H9 (cell line): ENCODE results near the gene S100P. TPM values are rescaled to one million over a fixed set of nuclear protein-coding genes. Genes with fewer than 3 reads are reported as not detected.
"Not testable (repeated sequence)": the region's sequence is repeated elsewhere in the genome, so short reads cannot be mapped to it uniquely, and the experiment has no call there.

Source experiments
- DNase-seq: peaks from one replicate; pipeline ENCODE4 v3.0.0-alpha.2; 2017
- H2AFZ ChIP-seq: one replicate; pipeline ENCODE4 v1.6.1; 2013; ENCODE audit warnings: mild to moderate bottlenecking, low read length, control low read depth, moderate library complexity
- H2AK5ac ChIP-seq: 2 replicates; pipeline ENCODE4 v1.6.1; 2013; ENCODE audit warnings: low read length, control low read depth, mixed read lengths; ENCODE audit not compliant: insufficient read length
- H2BK120ac ChIP-seq: one replicate; pipeline ENCODE4 v1.6.1; 2013; ENCODE audit warnings: low read depth, mild to moderate bottlenecking, low read length, control low read depth, inconsistent platforms; ENCODE audit not compliant: poor library complexity, severe bottlenecking
- H2BK12ac ChIP-seq: 2 replicates; pipeline ENCODE4 v1.6.1; 2013; ENCODE audit warnings: low read length, control low read depth, mixed read lengths, low read depth; ENCODE audit not compliant: insufficient read length
- H2BK15ac ChIP-seq: 2 replicates; pipeline ENCODE4 v1.6.1; 2013; ENCODE audit warnings: low read depth, low read length, control low read depth
- H2BK20ac ChIP-seq: one replicate; pipeline ENCODE4 v1.6.1; 2013; ENCODE audit warnings: low read depth, mild to moderate bottlenecking, low read length, control low read depth, inconsistent platforms; ENCODE audit not compliant: poor library complexity, severe bottlenecking
- H2BK5ac ChIP-seq: 2 replicates; pipeline ENCODE4 v1.6.1; 2013; ENCODE audit warnings: low read length, control low read depth, mixed read lengths; ENCODE audit not compliant: insufficient read length
- H3K14ac ChIP-seq: 2 replicates; pipeline ENCODE4 v1.6.1; 2013; ENCODE audit warnings: low read length, control low read depth; ENCODE audit not compliant: insufficient read depth
- H3K18ac ChIP-seq: 2 replicates; pipeline ENCODE4 v1.6.1; 2013; ENCODE audit warnings: low read depth, mild to moderate bottlenecking, mixed read lengths, low read length, control low read depth; ENCODE audit not compliant: insufficient read length
- H3K23ac ChIP-seq: 2 replicates; pipeline ENCODE4 v1.6.1; 2013; ENCODE audit warnings: low read length, control low read depth, mixed read lengths, low read depth; ENCODE audit not compliant: insufficient read length
- H3K23me2 ChIP-seq: 2 replicates; pipeline ENCODE4 v1.6.1; 2013; ENCODE audit warnings: low read depth, mild to moderate bottlenecking, mixed read lengths, low read length, control low read depth; ENCODE audit not compliant: insufficient read length, poor library complexity, severe bottlenecking
- H3K27ac ChIP-seq: 2 replicates; pipeline ENCODE4 v1.5.1; 2013; ENCODE audit warnings: low read length, control low read depth, mixed read lengths, low read depth; ENCODE audit not compliant: insufficient read length
- H3K27me3 ChIP-seq: 2 replicates; pipeline ENCODE4 v1.6.1; 2013; ENCODE audit warnings: low read length, control low read depth, inconsistent platforms; ENCODE audit not compliant: insufficient read depth
- H3K4ac ChIP-seq: 2 replicates; pipeline ENCODE4 v1.6.1; 2013; ENCODE audit warnings: low read depth, mild to moderate bottlenecking, control low read depth, inconsistent platforms, low read length, moderate library complexity
- H3K4me1 ChIP-seq: 2 replicates; pipeline ENCODE4 v1.6.1; 2013; ENCODE audit warnings: low read length, control low read depth, inconsistent platforms; ENCODE audit not compliant: insufficient read depth
- H3K4me2 ChIP-seq: 2 replicates; pipeline ENCODE4 v1.6.1; 2013; ENCODE audit warnings: low read length, control low read depth, mixed read lengths; ENCODE audit not compliant: insufficient read length, insufficient read depth
- H3K56ac ChIP-seq: 2 replicates; pipeline ENCODE4 v1.6.1; 2013; ENCODE audit warnings: low read depth, mild to moderate bottlenecking, mixed read lengths, low read length, control low read depth; ENCODE audit not compliant: insufficient read length
- H3K79me1 ChIP-seq: 2 replicates; pipeline ENCODE4 v1.6.1; 2013; ENCODE audit warnings: low read depth, mild to moderate bottlenecking, moderate library complexity, low read length, control low read depth, inconsistent platforms; ENCODE audit not compliant: insufficient read depth, poor library complexity, severe bottlenecking
- H3K79me2 ChIP-seq: 2 replicates; pipeline ENCODE4 v1.6.1; 2013; ENCODE audit warnings: low read length, control low read depth, inconsistent platforms; ENCODE audit not compliant: insufficient read depth
- H3K9ac ChIP-seq: 2 replicates; pipeline ENCODE4 v1.6.1; 2013; ENCODE audit warnings: low read length, control low read depth, mixed read lengths; ENCODE audit not compliant: insufficient read length; ENCODE audit errors: extremely low read depth
- H3K9me3 ChIP-seq: one replicate; pipeline ENCODE4 v1.6.1; 2013; ENCODE audit warnings: low read depth, low read length, inconsistent platforms; ENCODE audit not compliant: control insufficient read depth
- H3T11ph ChIP-seq: one replicate; pipeline ENCODE4 v1.6.1; 2013; ENCODE audit warnings: mild to moderate bottlenecking, low read length, control low read depth, inconsistent platforms
- H4K20me1 ChIP-seq: one replicate; pipeline ENCODE4 v1.6.1; 2013; ENCODE audit not compliant: control insufficient read depth, insufficient read length, insufficient read depth
- H4K5ac ChIP-seq: 2 replicates; pipeline ENCODE4 v1.6.1; 2013; ENCODE audit warnings: low read depth, mild to moderate bottlenecking, mixed read lengths, low read length, control low read depth; ENCODE audit not compliant: insufficient read length
- H4K8ac ChIP-seq: replicated peaks from 2 replicates; pipeline ENCODE4 v1.6.1; 2013; ENCODE audit warnings: low read length, control low read depth, mixed read lengths, low read depth; ENCODE audit not compliant: insufficient read length
- H4K91ac ChIP-seq: 2 replicates; pipeline ENCODE4 v1.6.1; 2013; ENCODE audit warnings: low read depth, mild to moderate bottlenecking, moderate library complexity, mixed read lengths, low read length, control low read depth; ENCODE audit not compliant: insufficient read length
- H3K27ac Mint-ChIP-seq, 3 experiments: 2 replicates in 2 of 3; 3 replicates in 1 of 3; pipeline ENCODE4 v1.8.0; 2020 to 2021; ENCODE audit warnings: mixed read lengths in 3 of 3, mild to moderate bottlenecking in 1 of 3, moderate library complexity in 1 of 3
- H3K27me3 Mint-ChIP-seq: 2 replicates; pipeline ENCODE4 v1.8.0; 2021; ENCODE audit warnings: low read depth, mild to moderate bottlenecking, moderate library complexity, mixed read lengths
- H3K36me3 Mint-ChIP-seq, 3 experiments: 2 replicates in 2 of 3; 3 replicates in 1 of 3; pipeline ENCODE4 v1.8.0; 2020 to 2021; ENCODE audit warnings: low read depth in 3 of 3, mixed read lengths in 3 of 3; ENCODE audit not compliant: insufficient read depth in 1 of 3
- H3K4me1 Mint-ChIP-seq, 2 experiments: 2 replicates each; pipeline ENCODE4 v1.8.0; 2020; ENCODE audit warnings: mixed read lengths in 2 of 2
- H3K4me3 Mint-ChIP-seq, 2 experiments: 2 replicates in 1 of 2; 3 replicates in 1 of 2; pipeline ENCODE4 v1.8.0; 2020 to 2021; ENCODE audit warnings: mild to moderate bottlenecking in 2 of 2, mixed read lengths in 2 of 2, moderate library complexity in 1 of 2
- H3K9me3 Mint-ChIP-seq, 2 experiments: 2 replicates in 1 of 2; 3 replicates in 1 of 2; pipeline ENCODE4 v1.8.0; 2020; ENCODE audit warnings: mild to moderate bottlenecking in 2 of 2, mixed read lengths in 2 of 2, moderate library complexity in 1 of 2
- WGBS: extraction: QIAGEN DNeasy Blood & Tissue Kit; methylation state at CpG from one replicate; pipeline ENCODE4 v1.1.7; 2013; ENCODE audit warnings: missing lambda C conversion rate, low lambda C conversion rate, mixed read lengths; ENCODE audit not compliant: insufficient read length; ENCODE audit errors: extremely low coverage; 5-methylcytosine and 5-hydroxymethylcytosine counted together
- total RNA-seq: library from RNA; stranded (reverse); gene quantifications from 2 replicates; pipeline ENCODE4 v1.2.1, GENCODE V29; 2021
- TF ChIP-seq, protein P1 (sequence below): fragments of 200-600 bp; sonication (generic); conservative IDR thresholded peaks from 3 replicates; pipeline ENCODE4 v1.8.0; 2021; ENCODE audit warnings: antibody characterized with exemption, mild to moderate bottlenecking

Gene S100P
- total RNA-seq, 1 experiment from 2014 or later, result not detected

DNA sequence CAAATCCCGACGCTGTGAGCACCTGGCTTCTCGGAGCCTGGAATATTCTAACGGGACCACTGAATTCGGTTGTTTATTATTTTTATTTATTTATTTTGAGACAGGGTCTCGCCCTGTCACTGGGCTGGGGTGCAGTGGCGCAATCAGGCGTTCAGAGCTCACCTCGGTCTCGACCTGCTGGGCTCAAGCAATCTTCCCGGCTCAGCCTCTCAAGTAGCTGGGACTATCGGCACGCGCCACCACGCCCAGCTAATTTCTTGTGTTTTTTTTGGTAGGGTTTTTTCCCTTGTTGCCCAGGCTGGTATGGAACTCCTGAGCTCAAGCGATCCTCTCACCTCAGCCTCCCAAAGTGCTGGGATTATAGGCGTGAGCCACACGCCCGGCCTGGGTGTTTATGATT lies 21.5 kb upstream of the S100P start:
- Histone ChIP-seq H3K27ac (no peak overlapping the region), H3K56ac (no peak overlapping the region), H3K9ac (no peak overlapping the region), H3K9me3 (no peaks in the 10 kb centered on the region), H4K20me1 (no peaks in the 10 kb centered on the region), H3K14ac (no peak overlapping the region), H3K27me3 (no peaks in the 10 kb centered on the region; the same call in 1 of the 2 replicates), H3K79me2 (peaks cover 12% of the 10 kb centered on the region; the same call in 1 of the 2 replicates), H4K8ac (no peak overlapping the region), H4K91ac (no peak overlapping the region), H3K4me1 (peaks cover 5% of the 10 kb centered on the region), H2AK5ac (no peak overlapping the region), H2BK15ac (no peak overlapping the region), H2BK120ac (no peak overlapping the region), H2AFZ (no peak overlapping the region), H3K18ac (no peak overlapping the region), H2BK12ac (no peak overlapping the region), H3T11ph (no peak overlapping the region), H3K4ac (no peak overlapping the region), H2BK20ac (no peak overlapping the region), H3K79me1 (peaks cover 6% of the 10 kb centered on the region), H4K5ac (no peak overlapping the region), H3K23me2 (peaks cover 5% of the 10 kb centered on the region), H3K23ac (no peak overlapping the region), H3K4me2 (no peak overlapping the region), H2BK5ac (no peak overlapping the region)
- TF ChIP-seq, protein P1, sequence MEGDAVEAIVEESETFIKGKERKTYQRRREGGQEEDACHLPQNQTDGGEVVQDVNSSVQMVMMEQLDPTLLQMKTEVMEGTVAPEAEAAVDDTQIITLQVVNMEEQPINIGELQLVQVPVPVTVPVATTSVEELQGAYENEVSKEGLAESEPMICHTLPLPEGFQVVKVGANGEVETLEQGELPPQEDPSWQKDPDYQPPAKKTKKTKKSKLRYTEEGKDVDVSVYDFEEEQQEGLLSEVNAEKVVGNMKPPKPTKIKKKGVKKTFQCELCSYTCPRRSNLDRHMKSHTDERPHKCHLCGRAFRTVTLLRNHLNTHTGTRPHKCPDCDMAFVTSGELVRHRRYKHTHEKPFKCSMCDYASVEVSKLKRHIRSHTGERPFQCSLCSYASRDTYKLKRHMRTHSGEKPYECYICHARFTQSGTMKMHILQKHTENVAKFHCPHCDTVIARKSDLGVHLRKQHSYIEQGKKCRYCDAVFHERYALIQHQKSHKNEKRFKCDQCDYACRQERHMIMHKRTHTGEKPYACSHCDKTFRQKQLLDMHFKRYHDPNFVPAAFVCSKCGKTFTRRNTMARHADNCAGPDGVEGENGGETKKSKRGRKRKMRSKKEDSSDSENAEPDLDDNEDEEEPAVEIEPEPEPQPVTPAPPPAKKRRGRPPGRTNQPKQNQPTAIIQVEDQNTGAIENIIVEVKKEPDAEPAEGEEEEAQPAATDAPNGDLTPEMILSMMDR, result no peak
- Mint-ChIP-seq H3K27me3 (peaks cover 26% of the 10 kb centered on the region), H3K27ac (no peak overlapping the region), H3K36me3 (peaks cover 23 to 27% (median 25%) of the 10 kb centered on the region in 3 experiments), H3K4me3 (no peak overlapping the region), H3K9me3 (peaks cover 6% of the 10 kb centered on the region in 2 experiments; a peak in 2 of 5 replicates), H3K4me1 (peaks cover 29 to 33% of the 10 kb centered on the region in 2 experiments)
- WGBS, result no CpG with 5 or more reads among the region's 19 CpGs
- DNase-seq, result no peak

DNA sequence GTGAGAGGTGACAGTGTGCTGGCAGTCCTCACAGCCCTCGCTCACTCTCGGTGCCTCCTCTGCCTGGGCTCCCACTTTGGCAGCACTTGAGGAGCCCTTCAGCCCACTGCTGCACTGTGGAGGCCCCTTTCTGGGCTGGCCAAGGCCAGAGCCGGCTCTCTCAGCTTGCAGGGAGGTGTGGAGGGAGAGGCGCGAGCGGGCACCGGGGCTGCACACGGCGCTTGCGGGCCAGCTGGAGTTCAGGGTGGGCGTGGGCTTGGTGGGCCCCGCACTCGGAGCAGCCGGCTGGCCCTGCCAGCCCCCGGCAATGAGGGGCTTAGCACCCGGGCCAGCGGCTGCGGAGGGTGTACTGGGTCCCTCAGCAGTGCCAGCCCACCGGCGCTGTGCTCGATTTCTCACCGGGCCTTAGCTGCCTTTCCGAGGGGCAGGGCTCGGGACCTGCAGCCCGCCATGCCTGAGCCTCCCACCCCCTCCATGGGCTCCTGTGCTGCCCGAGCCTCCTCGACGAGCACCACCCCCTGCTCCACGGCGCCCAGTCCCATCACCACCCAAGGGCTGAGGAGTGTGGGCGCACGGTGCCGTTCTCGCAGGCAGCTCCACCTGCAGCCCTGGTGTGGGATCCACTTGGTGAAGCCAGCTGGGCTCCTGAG lies 21.0 kb upstream of the S100P start:
- not testable (repeated sequence) for H3K27ac ChIP-seq, H3K27ac Mint-ChIP-seq, H3K9me3 Mint-ChIP-seq, H3K23me2 ChIP-seq, H4K91ac ChIP-seq, H3K4ac ChIP-seq, H2AK5ac ChIP-seq, H3T11ph ChIP-seq, H3K23ac ChIP-seq, H2BK120ac ChIP-seq, H2BK5ac ChIP-seq, H4K20me1 ChIP-seq, H2AFZ ChIP-seq, H3K9ac ChIP-seq, H2BK15ac ChIP-seq, H3K27me3 ChIP-seq, H4K8ac ChIP-seq, DNase-seq, H3K4me3 Mint-ChIP-seq, H3K4me1 ChIP-seq, H3K56ac ChIP-seq, H4K5ac ChIP-seq, H3K4me2 ChIP-seq, H2BK20ac ChIP-seq, H2BK12ac ChIP-seq, H3K79me1 ChIP-seq, H3K14ac ChIP-seq, H3K9me3 ChIP-seq, H3K18ac ChIP-seq
- H3K27me3 Mint-ChIP-seq, result peaks cover 23% of the 10 kb centered on the region
- peaks cover 12% of the 10 kb centered on the region; the same call in 1 of the 2 replicates for H3K79me2 ChIP-seq
- H3K4me1 Mint-ChIP-seq, result peaks cover 29 to 33% of the 10 kb centered on the region in 2 experiments
- no CpG with 5 or more reads among the region's 34 CpGs for WGBS
- H3K36me3 Mint-ChIP-seq, result peaks cover 28 to 31% (median 29%) of the 10 kb centered on the region in 3 experiments
